HG03460 (cell line): ENCODE measurements around the gene MTCH1.

Experiments used
- ATAC-seq: cut with Tn5 transposase; IDR thresholded peaks from one replicate; pipeline ENCODE4 v1.9.1; 2021; ENCODE audit not compliant: unreplicated experiment

MTCH1 gene

GRCh38 chr6:36929152-36929551, 56.8 kb downstream of the MTCH1 start:
- no peak for ATAC-seq

GRCh38 chr6:36928547-36928918, 57.5 kb downstream of the MTCH1 start:
- no peak for ATAC-seq

GRCh38 chr6:36927691-36928546, 58.1 kb downstream of the MTCH1 start:
- ATAC-seq = no peak

- no peak for ATAC-seq
Measured at GRCh38 chr6:36926708-36927513, 59.1 kb downstream of the MTCH1 start.

GRCh38 chr6:36925809-36926208, 60.2 kb downstream of the MTCH1 start:
- no peak for ATAC-seq

GRCh38 chr6:36924778-36925374, 61.1 kb downstream of the MTCH1 start:
- no peak for ATAC-seq

GRCh38 chr6:36924131-36924530, 61.9 kb downstream of the MTCH1 start:
- no peak for ATAC-seq

GRCh38 chr6:36920546-36920945, 65.5 kb downstream of the MTCH1 start:
- ATAC-seq = no peak

GRCh38 chr6:36920049-36920448, 65.9 kb downstream of the MTCH1 start:
- no peak for ATAC-seq
